ENCODE measurements around the gene RAB1A.
A peak's percentile ranks its signal among the peaks of the same experiment; 100 is the strongest.
"Not testable (repeated sequence)": the region's sequence is repeated elsewhere in the genome, so short reads cannot be mapped to it uniquely, and the experiment has no call there.

Gene RAB1A

GRCh38 chr2:65130664-65131175 lies 814 bp upstream of the RAB1A start:
- Histone ChIP-seq H3K9me3 (ENCODE audit: severe bottlenecking) (peaks cover 2% of the 10 kb centered on the region), H3K4me3 (ENCODE audit: low read depth, low read length) (peak overlapping the region; percentile 47), H3K36me3 (peaks cover 10% of the 10 kb centered on the region), H3K27ac (peak overlapping the region; percentile 79), H3K27me3 (ENCODE audit: insufficient read depth, low read depth, severe bottlenecking) (no peaks in the 10 kb centered on the region)
- DNase-seq, result no peak
- TF ChIP-seq, protein P1, sequence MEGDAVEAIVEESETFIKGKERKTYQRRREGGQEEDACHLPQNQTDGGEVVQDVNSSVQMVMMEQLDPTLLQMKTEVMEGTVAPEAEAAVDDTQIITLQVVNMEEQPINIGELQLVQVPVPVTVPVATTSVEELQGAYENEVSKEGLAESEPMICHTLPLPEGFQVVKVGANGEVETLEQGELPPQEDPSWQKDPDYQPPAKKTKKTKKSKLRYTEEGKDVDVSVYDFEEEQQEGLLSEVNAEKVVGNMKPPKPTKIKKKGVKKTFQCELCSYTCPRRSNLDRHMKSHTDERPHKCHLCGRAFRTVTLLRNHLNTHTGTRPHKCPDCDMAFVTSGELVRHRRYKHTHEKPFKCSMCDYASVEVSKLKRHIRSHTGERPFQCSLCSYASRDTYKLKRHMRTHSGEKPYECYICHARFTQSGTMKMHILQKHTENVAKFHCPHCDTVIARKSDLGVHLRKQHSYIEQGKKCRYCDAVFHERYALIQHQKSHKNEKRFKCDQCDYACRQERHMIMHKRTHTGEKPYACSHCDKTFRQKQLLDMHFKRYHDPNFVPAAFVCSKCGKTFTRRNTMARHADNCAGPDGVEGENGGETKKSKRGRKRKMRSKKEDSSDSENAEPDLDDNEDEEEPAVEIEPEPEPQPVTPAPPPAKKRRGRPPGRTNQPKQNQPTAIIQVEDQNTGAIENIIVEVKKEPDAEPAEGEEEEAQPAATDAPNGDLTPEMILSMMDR (IDR thresholded peaks at IDR 0.05; ENCODE audit: low read depth, low read length), result 0 out of 2 replicates have a peak, but pooled peaks have one; percentile 11

DNA sequence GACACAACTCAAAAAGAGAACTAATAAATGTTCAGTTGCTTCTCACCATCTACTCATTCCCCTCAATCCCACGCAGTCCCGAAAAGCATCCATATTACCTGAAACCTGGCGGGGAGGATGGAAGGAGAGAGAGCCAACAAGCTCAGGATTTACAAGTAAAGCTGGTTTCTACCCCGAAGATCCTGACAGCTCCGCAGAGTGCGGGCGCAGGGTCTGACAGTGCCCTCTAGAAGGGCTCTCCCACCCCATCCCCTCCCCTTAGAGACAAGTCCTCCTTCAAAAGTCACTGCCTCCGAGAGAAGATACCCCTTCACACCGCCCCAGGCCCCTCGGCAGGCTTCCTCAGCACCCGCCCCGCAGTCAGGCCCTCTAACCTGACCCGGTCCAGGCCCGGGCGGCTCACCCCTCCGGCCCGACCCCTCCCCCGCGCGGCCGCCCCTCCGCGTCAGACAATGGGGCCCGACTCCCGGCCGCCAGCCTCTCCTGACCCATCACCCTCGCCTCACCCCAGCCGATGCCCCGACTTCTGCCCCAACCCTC lies 550 bp downstream of the RAB1A start:
- Histone ChIP-seq H3K27ac (peak overlapping the region; percentile 97), H3K27me3 (ENCODE audit: insufficient read depth, low read depth, severe bottlenecking) (no peaks in the 10 kb centered on the region), H3K9me3 (ENCODE audit: severe bottlenecking) (peaks cover 2% of the 10 kb centered on the region), H3K4me3 (ENCODE audit: low read depth, low read length) (peak overlapping the region; percentile 92), H3K36me3 (peaks cover 10% of the 10 kb centered on the region)
- peak; percentile 51 for DNase-seq
- TF ChIP-seq, protein P1 (IDR thresholded peaks at IDR 0.05; ENCODE audit: low read depth, low read length), result no peak

GRCh38 chr2:65128297-65129190 lies 1.4 kb downstream of the RAB1A start:
- Histone ChIP-seq H3K27ac (peak overlapping the region; percentile 97), H3K27me3 (ENCODE audit: insufficient read depth, low read depth, severe bottlenecking) (no peaks in the 10 kb centered on the region), H3K4me3 (ENCODE audit: low read depth, low read length) (peak overlapping the region; percentile 92), H3K36me3 (peaks cover 10% of the 10 kb centered on the region), H3K9me3 (ENCODE audit: severe bottlenecking) (peaks cover 2% of the 10 kb centered on the region)
- DNase-seq, result no peak
- TF ChIP-seq, protein P1 (IDR thresholded peaks at IDR 0.05; ENCODE audit: low read depth, low read length), result no peak

DNA sequence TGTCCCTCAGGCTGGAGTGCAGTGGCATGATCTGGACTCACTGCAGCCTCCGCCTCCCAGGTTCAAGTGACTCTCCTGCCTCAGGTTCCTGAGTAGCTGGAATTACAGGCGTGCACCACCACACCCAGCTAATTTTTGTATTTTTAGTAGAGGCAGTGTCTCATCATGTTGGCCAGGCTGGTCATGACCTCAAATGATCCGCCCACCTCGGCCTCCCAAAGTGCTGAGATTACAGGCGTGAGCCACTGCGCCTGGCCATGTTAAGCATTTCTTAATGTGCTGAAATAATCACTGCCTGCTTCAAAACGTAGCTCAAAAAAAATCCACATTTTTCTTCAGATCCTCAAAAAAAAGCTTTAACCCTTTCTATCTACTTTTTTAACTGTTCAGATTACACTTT lies 4.4 kb downstream of the RAB1A start:
- H3K36me3 ChIP-seq, result peaks cover 15% of the 10 kb centered on the region
- H3K27ac ChIP-seq; H3K4me3 ChIP-seq (ENCODE audit: low read depth, low read length); DNase-seq; H3K27me3 ChIP-seq (ENCODE audit: insufficient read depth, low read depth, severe bottlenecking); H3K9me3 ChIP-seq (ENCODE audit: severe bottlenecking): not testable (repeated sequence)

DNA sequence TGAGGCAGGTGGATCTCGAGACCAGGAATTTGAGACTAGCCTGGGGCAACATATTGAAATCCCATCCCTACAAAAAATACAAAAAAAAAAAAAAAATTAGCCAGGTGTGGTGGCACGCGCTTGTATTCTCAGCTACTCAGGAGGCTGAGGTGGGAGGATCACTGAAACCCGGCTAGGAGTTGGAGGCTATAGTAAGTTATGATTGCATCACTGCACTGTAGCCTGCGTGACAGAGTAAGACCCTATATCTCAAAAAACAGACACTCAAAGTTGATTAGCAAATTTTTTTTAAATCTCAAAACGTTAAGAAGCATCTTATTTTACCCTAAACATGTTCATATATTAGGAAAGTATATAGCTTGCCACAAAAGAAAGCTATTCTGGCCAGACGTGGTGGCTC lies 7.6 kb downstream of the RAB1A start:
- DNase-seq, result no peak
- H3K9me3 ChIP-seq (ENCODE audit: severe bottlenecking), result no peaks in the 10 kb centered on the region
- H3K36me3 ChIP-seq, result peaks cover 7% of the 10 kb centered on the region; the same call in 1 of the 2 replicates
- no peak overlapping the region for H3K4me3 ChIP-seq (ENCODE audit: low read depth, low read length)
- TF ChIP-seq, protein P1 (IDR thresholded peaks at IDR 0.05; ENCODE audit: low read depth, low read length), result no peak
- no peaks in the 10 kb centered on the region for H3K27me3 ChIP-seq (ENCODE audit: insufficient read depth, low read depth, severe bottlenecking)
- H3K27ac ChIP-seq, result no peak overlapping the region

- Histone ChIP-seq H3K27ac (no peak overlapping the region), H3K9me3 (ENCODE audit: severe bottlenecking) (no peaks in the 10 kb centered on the region), H3K27me3 (ENCODE audit: insufficient read depth, low read depth, severe bottlenecking) (no peaks in the 10 kb centered on the region), H3K36me3 (peaks cover 11% of the 10 kb centered on the region; the same call in 1 of the 2 replicates), H3K4me3 (ENCODE audit: low read depth, low read length) (no peak overlapping the region)
- TF ChIP-seq, protein P1 (IDR thresholded peaks at IDR 0.05; ENCODE audit: low read depth, low read length), result no peak
- DNase-seq, result no peak
Observed at GRCh38 chr2:65120990-65121693, 8.8 kb downstream of the RAB1A start.

Data from WERI-Rb-1 (cell line).